CD4-positive, alpha-beta T cell treated with Interleukin-15 for 4 hours (primary cell): ENCODE results near the gene NDUFB10.

Experiments
- DNase-seq: peaks from one replicate; pipeline ENCODE4 v3.0.0-alpha.2; 2020; ENCODE audit warnings: low spot score

NDUFB10 gene

GRCh38 chr16:2002406-2003230, 43.3 kb downstream of the NDUFB10 start:
- no peak for DNase-seq

GRCh38 chr16:2003231-2003826, 44.0 kb downstream of the NDUFB10 start:
- no peak for DNase-seq

GRCh38 chr16:2003827-2004641, 44.7 kb downstream of the NDUFB10 start:
- DNase-seq = peak; percentile 84

GRCh38 chr16:2004795-2005517, 45.6 kb downstream of the NDUFB10 start:
- DNase-seq = no peak

- DNase-seq = no peak
These were observed 46.3 kb downstream of the NDUFB10 start for GRCh38 chr16:2005646-2006045.

- DNase-seq = no peak
These were observed 47.0 kb downstream of the NDUFB10 start for GRCh38 chr16:2006317-2006716.

GRCh38 chr16:2007081-2007836, 47.9 kb downstream of the NDUFB10 start:
- DNase-seq = no peak

- no peak for DNase-seq
These were observed 48.7 kb downstream of the NDUFB10 start for GRCh38 chr16:2008009-2008526.

- no peak for DNase-seq
These were observed 49.4 kb downstream of the NDUFB10 start for GRCh38 chr16:2008631-2009163.

- no peak for DNase-seq
These were observed 49.9 kb downstream of the NDUFB10 start for GRCh38 chr16:2009164-2009711.

GRCh38 chr16:2009791-2010510, 50.6 kb downstream of the NDUFB10 start, which contains the start of gene ZNF598:
Gene ZNF598, minus strand, starts transcription at chr16:2009821.
- DNase-seq = peak; percentile 76
